ENCODE measurements around the gene ANKRD31.

DNA sequence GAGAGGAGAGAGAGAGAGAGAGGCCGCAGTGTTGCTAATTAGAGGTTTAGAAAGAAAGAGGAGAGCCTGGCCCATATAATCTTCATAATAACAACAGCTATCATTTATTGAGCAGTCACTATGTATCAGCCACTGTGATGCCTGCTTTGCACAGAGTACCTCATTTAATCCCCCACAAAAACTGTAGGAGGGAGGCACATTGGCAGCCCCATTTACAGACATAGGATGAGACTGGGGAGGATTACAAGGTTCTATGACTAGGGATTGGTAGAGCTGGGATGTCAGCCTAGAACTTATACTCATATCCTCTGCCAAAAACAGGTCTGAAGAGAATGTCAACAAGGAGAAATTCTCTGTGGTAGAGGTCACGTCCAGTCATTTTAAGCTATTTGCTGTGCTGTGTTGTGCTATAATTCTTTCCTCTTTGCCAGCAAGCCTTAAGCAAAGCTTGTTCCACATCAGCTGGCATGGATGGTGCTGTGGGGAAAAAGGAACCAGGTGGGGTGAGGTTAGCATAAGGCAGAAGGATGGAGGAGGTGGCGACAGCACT lies 177.6 kb downstream of the ANKRD31 start:
- TF ChIP-seq POLR2A (IDR thresholded peaks at IDR 0.05; ENCODE audit: low read depth, low read length): no peak
- TF ChIP-seq SPI1 (IDR thresholded peaks at IDR 0.05; ENCODE audit: low read depth, low read length): no peak
- TF ChIP-seq POLR2AphosphoS5 (IDR thresholded peaks at IDR 0.05; ENCODE audit: low read depth, low read length): no peak
- TF ChIP-seq TAF1 (IDR thresholded peaks at IDR 0.05; ENCODE audit: low read depth, low read length): no peak
- TF ChIP-seq POU2F2 (IDR thresholded peaks at IDR 0.05; ENCODE audit: low read depth, low read length): no peak
- no peak for TF ChIP-seq PAX5 (IDR thresholded peaks at IDR 0.05; ENCODE audit: insufficient read depth, low read length, severe bottlenecking)

Data from GM12891 (cell line).